22Rv1 (cell line): ENCODE measurements around the gene ADAMTS9.

Experiments
- ZFX ChIP-seq: fragments of 450-650 bp; IDR thresholded peaks from 2 replicates; pipeline ENCODE4 v1.6.1; 2017; ENCODE audit warnings: antibody characterized with exemption, borderline replicate concordance
- TF ChIP-seq, protein P1 (sequence below): fragments of 450-650 bp; IDR thresholded peaks from 2 replicates; pipeline ENCODE4 v1.5.1; 2017; ENCODE audit warnings: mild to moderate bottlenecking

DNA sequence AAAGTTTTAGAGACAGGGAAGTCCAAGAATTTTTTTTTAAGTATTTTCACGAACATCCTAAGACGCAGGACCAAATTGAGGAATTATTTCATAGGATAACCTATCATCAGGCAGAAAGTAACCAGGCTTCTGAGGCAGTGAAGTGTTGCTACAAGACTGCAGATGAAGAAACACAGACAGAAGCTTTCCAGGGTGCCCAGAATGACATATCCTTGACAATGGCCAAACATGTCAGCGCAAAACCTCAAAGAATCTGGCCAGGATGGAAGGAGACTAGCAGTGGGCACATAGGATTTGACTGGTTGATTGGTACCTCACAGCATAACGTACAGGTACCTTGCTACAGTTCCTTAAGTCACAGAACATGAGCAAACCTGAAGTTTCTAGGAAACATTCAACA, 7.5 kb downstream of the ADAMTS9 start:
- TF ChIP-seq, protein P1, sequence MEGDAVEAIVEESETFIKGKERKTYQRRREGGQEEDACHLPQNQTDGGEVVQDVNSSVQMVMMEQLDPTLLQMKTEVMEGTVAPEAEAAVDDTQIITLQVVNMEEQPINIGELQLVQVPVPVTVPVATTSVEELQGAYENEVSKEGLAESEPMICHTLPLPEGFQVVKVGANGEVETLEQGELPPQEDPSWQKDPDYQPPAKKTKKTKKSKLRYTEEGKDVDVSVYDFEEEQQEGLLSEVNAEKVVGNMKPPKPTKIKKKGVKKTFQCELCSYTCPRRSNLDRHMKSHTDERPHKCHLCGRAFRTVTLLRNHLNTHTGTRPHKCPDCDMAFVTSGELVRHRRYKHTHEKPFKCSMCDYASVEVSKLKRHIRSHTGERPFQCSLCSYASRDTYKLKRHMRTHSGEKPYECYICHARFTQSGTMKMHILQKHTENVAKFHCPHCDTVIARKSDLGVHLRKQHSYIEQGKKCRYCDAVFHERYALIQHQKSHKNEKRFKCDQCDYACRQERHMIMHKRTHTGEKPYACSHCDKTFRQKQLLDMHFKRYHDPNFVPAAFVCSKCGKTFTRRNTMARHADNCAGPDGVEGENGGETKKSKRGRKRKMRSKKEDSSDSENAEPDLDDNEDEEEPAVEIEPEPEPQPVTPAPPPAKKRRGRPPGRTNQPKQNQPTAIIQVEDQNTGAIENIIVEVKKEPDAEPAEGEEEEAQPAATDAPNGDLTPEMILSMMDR = no peak
- no peak for TF ChIP-seq ZFX
